ENCODE data around the gene UGT1A8.

DNA sequence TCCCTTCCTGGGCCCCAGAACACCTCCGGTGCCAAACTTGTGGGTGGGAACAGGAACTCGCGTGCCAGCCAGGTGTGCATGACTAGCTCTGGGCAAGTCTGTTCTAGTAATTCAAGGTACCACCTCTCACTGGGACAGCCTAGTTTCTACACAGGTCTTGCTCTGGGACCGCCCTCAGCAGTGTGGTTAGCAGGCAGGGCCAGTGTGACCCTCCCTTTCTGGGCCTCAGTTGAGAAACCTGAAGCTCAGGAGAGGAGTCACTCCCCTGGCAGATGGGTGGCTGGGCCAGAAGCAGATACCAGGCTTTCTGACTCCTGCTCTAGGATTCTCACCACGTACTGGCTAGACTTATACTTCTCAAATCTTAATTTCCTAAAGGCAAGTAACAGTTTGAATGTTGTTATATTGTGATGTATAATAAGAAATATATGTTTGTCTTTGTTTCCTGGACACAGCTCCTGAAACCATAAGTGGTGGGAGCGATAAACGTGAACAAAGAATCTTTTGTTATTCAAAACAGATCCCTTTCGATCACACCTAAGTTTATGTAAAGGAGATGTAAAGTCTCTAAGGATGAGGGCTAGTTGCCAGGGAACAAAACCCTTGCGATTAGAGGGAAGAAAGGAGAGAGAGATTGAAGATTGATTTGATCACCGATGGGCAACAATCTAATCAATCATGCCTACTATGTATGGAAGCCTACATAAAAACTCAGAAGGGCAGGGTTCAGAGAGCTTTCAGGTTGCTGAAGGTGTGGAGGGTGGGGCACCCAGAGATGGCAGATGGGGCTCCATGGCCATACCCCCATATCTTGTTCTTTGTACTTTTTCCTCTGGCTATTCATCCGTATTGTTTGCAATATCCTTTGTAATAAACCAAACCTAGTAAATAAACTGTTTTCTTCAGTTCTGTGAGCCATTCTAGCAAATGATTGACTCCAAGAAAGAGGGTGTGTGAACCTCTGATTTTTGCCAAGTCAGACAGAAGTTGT is 74.3 kb downstream of the UGT1A8 start:
- TF ChIP-seq, protein P1, sequence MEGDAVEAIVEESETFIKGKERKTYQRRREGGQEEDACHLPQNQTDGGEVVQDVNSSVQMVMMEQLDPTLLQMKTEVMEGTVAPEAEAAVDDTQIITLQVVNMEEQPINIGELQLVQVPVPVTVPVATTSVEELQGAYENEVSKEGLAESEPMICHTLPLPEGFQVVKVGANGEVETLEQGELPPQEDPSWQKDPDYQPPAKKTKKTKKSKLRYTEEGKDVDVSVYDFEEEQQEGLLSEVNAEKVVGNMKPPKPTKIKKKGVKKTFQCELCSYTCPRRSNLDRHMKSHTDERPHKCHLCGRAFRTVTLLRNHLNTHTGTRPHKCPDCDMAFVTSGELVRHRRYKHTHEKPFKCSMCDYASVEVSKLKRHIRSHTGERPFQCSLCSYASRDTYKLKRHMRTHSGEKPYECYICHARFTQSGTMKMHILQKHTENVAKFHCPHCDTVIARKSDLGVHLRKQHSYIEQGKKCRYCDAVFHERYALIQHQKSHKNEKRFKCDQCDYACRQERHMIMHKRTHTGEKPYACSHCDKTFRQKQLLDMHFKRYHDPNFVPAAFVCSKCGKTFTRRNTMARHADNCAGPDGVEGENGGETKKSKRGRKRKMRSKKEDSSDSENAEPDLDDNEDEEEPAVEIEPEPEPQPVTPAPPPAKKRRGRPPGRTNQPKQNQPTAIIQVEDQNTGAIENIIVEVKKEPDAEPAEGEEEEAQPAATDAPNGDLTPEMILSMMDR (IDR thresholded peaks at IDR 0.05), result no peak
- no peak for TF ChIP-seq POLR2A (IDR thresholded peaks at IDR 0.05)
- no peak for TF ChIP-seq EP300 (IDR thresholded peaks at IDR 0.05)

Data from ovary (tissue), 3 donors.